Transverse colon (tissue), 4 donors: Measurements from ENCODE around the gene PCDH7. TPM values are rescaled to one million over a fixed set of nuclear protein-coding genes. Genes with fewer than 3 reads are reported as not detected.

ENCODE experiments used
- DNase-seq: peaks from one replicate; pipeline ENCODE4 v3.0.0-alpha.2; 2019
- H3K27ac ChIP-seq, 4 donors: fragments of 200-600 bp; sonication (generic); 2 replicates each; pipeline ENCODE4 v1.5.1; 2016 to 2018; ENCODE audit warnings: inconsistent platforms in 4 of 4
- H3K27me3 ChIP-seq: fragments of 200-600 bp; sonication (generic); 2 replicates; pipeline ENCODE4 v1.5.1; 2017; ENCODE audit warnings: inconsistent platforms
- H3K36me3 ChIP-seq, 4 donors: fragments of 200-600 bp; sonication (generic); 2 replicates each; pipeline ENCODE4 v1.5.1; 2017 to 2019; ENCODE audit warnings: inconsistent platforms in 4 of 4
- H3K4me1 ChIP-seq, 4 donors: fragments of 200-600 bp; sonication (generic); 2 replicates each; pipeline ENCODE4 v1.5.1; 2017 to 2020; ENCODE audit warnings: inconsistent platforms in 4 of 4
- H3K4me3 ChIP-seq, 4 donors: fragments of 200-600 bp; sonication (generic); 1 replicate in 1 of 4; 2 replicates in 3 of 4; pipeline versions ENCODE4 v1.5.1 to v1.6.1; 2017 to 2019; ENCODE audit warnings: inconsistent platforms in 4 of 4
- H3K9me3 ChIP-seq, 2 donors: fragments of 200-600 bp; sonication (generic); 2 replicates each; pipeline ENCODE4 v1.5.1; 2017 to 2019; ENCODE audit warnings: inconsistent platforms in 2 of 2
- CTCF ChIP-seq, 5 experiments: fragments of 200-600 bp in 3 of 5; fragments of 450-650 bp in 2 of 5; sonication (generic) in 3 of 5; IDR thresholded peaks; 1 replicate in 2 of 5; 2 replicates in 3 of 5; pipeline ENCODE4 v1.5.1; 2016 to 2017; ENCODE audit warnings: antibody characterized with exemption in 5 of 5, inconsistent platforms in 3 of 5, mild to moderate bottlenecking in 2 of 5, moderate library complexity in 1 of 5
- EP300 ChIP-seq: sonication (generic); formaldehyde crosslinking; IDR thresholded peaks from one replicate; pipeline ENCODE4 v1.6.1; 2017; ENCODE audit warnings: antibody characterized with exemption, low read depth
- POLR2A ChIP-seq: fragments of 450-650 bp; IDR thresholded peaks from one replicate; pipeline ENCODE4 v1.6.1; 2016; ENCODE audit warnings: antibody characterized with exemption, mild to moderate bottlenecking, moderate library complexity
- POLR2AphosphoS5 ChIP-seq, 3 donors: sonication (generic); formaldehyde crosslinking; IDR thresholded peaks; one replicate each; pipeline ENCODE4 v1.6.1; 2016; ENCODE audit warnings: antibody characterized with exemption in 3 of 3
- WGBS, 2 donors: methylation state at CpG; one replicate each; pipeline ENCODE4 v1.1.5; 2018; ENCODE audit warnings: low coverage in 1 of 2; 5-methylcytosine and 5-hydroxymethylcytosine counted together
- in situ Hi-C, 4 donors: fragments of 200-750 bp; cut with MboI; loops; one replicate each; pipeline versions ENCODE4 v1.15.0 to v1.15.1; 2017; ENCODE audit warnings: low sequenced_read_pairs in 3 of 4, low pct_ligation_motif_present in 1 of 4, low pct_unique_long_range_greater_than_20kb in 1 of 4
- intact Hi-C: fragments of 100-400 bp; cut with DNase I; formaldehyde crosslinking; loops from one replicate; pipeline ENCODE4 v1.15.1; 2023; ENCODE audit warnings: low total_unique reads
- total RNA-seq, 4 donors: library from RNA; depleted of rRNA; stranded (reverse); fragments of >200 nt; gene quantifications; one replicate each; pipeline ENCODE4 v1.1.0, GENCODE V29; 2016

Gene PCDH7
- total RNA-seq, 4 donors from 2014 or later, result 21.0 to 114 (median 26.1) TPM

- DNase-seq, result peak; percentile 37
- no peaks in the 10 kb centered on the region for H3K36me3 ChIP-seq
- peaks cover 72% of the 10 kb centered on the region for H3K27me3 ChIP-seq
- peak overlapping the region; percentile 67 to 89 (median 80) for H3K27ac ChIP-seq
- 12% methylated on average over 61 of the region's 95 CpGs; no CpG with 5 or more reads in 1 of the 2 donors for WGBS, 2 donors
- H3K4me3 ChIP-seq, result peak overlapping the region; percentile 45 to 73 (median 54)
- TF ChIP-seq EP300 (no peak), CTCF (IDR thresholded peaks at IDR 0.05) (peak in 2 of 5 experiments; percentile 35 to 41)
- intact Hi-C loops (loop anchor here (10.0 kb wide), 1 partner anchor 153 kb away; no protein-coding TSS in a partner anchor), in situ Hi-C loops (loop anchor here in 3 of 4 donors (25.0 kb wide), 3 partner anchors 316 to 966 kb away; no protein-coding TSS in a partner anchor)
- peaks cover 2 to 57% (median 20%) of the 10 kb centered on the region in 4 donors for H3K4me1 ChIP-seq
- H3K9me3 ChIP-seq, result no peaks in the 10 kb centered on the region
Observed at GRCh38 chr4:30721185-30722091, 1.3 kb downstream of the PCDH7 start.

GRCh38 chr4:30722092-30722358 lies 1.9 kb downstream of the PCDH7 start:
- intact Hi-C loops, result loop anchor here (10.0 kb wide), 1 partner anchor 153 kb away; no protein-coding TSS in a partner anchor
- H3K9me3 ChIP-seq, result no peaks in the 10 kb centered on the region
- no peaks in the 10 kb centered on the region for H3K36me3 ChIP-seq
- in situ Hi-C loops, result loop anchor here in 3 of 4 donors (25.0 kb wide), 3 partner anchors 315 to 965 kb away; no protein-coding TSS in a partner anchor
- DNase-seq, result no peak
- H3K4me1 ChIP-seq, result peaks cover 0 to 53% (median 19%) of the 10 kb centered on the region in 4 donors
- H3K27ac ChIP-seq, result peak overlapping the region; percentile 29 to 89 (median 63)
- H3K4me3 ChIP-seq, result peak overlapping the region; percentile 40 to 73 (median 46)
- TF ChIP-seq EP300, result no peak
- no peak for TF ChIP-seq POLR2AphosphoS5 (IDR thresholded peaks at IDR 0.05)
- TF ChIP-seq CTCF (IDR thresholded peaks at IDR 0.05), result peak in 1 of 5 experiments; percentile 12
- no peak for TF ChIP-seq POLR2A
- WGBS, 2 donors, result 25% methylated on average over 11 of the region's 39 CpGs; no CpG with 5 or more reads in 1 of the 2 donors
- H3K27me3 ChIP-seq, result peaks cover 72% of the 10 kb centered on the region

- Histone ChIP-seq H3K4me1 (peaks cover 0 to 48% (median 14%) of the 10 kb centered on the region in 4 donors), H3K36me3 (no peaks in the 10 kb centered on the region), H3K9me3 (no peaks in the 10 kb centered on the region), H3K4me3 (peak overlapping the region; percentile 40 to 73 (median 46)), H3K27ac (peak overlapping the region; percentile 29 to 89 (median 63)), H3K27me3 (peaks cover 66% of the 10 kb centered on the region)
- no peak for DNase-seq
- TF ChIP-seq POLR2AphosphoS5 (IDR thresholded peaks at IDR 0.05) (no peak), CTCF (IDR thresholded peaks at IDR 0.05) (no peak), POLR2A (no peak), EP300 (no peak)
- in situ Hi-C loops, result loop anchor here in 3 of 4 donors (25.0 kb wide), 3 partner anchors 315 to 965 kb away; no protein-coding TSS in a partner anchor
- intact Hi-C loops, result loop anchor here (10.0 kb wide), 1 partner anchor 152 kb away; no protein-coding TSS in a partner anchor
- WGBS, 2 donors, result 32% methylated on average over 76 of the region's 77 CpGs; no CpG with 5 or more reads in 1 of the 2 donors
Observed at GRCh38 chr4:30722359-30723200, 2.4 kb downstream of the PCDH7 start.
